ENCODE data around the gene ZNF497.
A peak's percentile ranks its signal among the peaks of the same experiment; 100 is the strongest.

ZNF497 gene

GRCh38 chr19:58332697-58333096, 29.9 kb downstream of the ZNF497 start:
- TF ChIP-seq ZBTB7A (IDR thresholded peaks at IDR 0.05; ENCODE audit: low read depth) (no peak), REST (IDR thresholded peaks at IDR 0.05; ENCODE audit: low read depth) (no peak), TCF12 (IDR thresholded peaks at IDR 0.05; ENCODE audit: low read depth) (no peak), RAD21 (IDR thresholded peaks at IDR 0.05; ENCODE audit: low read depth) (no peak), EGR1 (IDR thresholded peaks at IDR 0.05) (no peak), NFIC (IDR thresholded peaks at IDR 0.05) (no peak), YY1 (IDR thresholded peaks at IDR 0.05; ENCODE audit: low read depth) (no peak), USF1 (IDR thresholded peaks at IDR 0.05) (no peak), TEAD4 (IDR thresholded peaks at IDR 0.05) (no peak), EP300 (IDR thresholded peaks at IDR 0.05; ENCODE audit: borderline replicate concordance) (no peak)

GRCh38 chr19:58330458-58330857, 32.1 kb downstream of the ZNF497 start:
- TF ChIP-seq RAD21 (IDR thresholded peaks at IDR 0.05; ENCODE audit: low read depth): no peak

GRCh38 chr19:58328999-58329398, 33.6 kb downstream of the ZNF497 start:
- TF ChIP-seq YY1 (IDR thresholded peaks at IDR 0.05; ENCODE audit: low read depth) (no peak), EP300 (IDR thresholded peaks at IDR 0.05; ENCODE audit: borderline replicate concordance) (no peak), FOXM1 (IDR thresholded peaks at IDR 0.05; ENCODE audit: borderline replicate concordance, low read depth) (no peak), REST (IDR thresholded peaks at IDR 0.05; ENCODE audit: low read depth) (no peak), TCF12 (IDR thresholded peaks at IDR 0.05; ENCODE audit: low read depth) (no peak), NFIC (IDR thresholded peaks at IDR 0.05) (no peak), CEBPB (IDR thresholded peaks at IDR 0.05) (no peak), RAD21 (IDR thresholded peaks at IDR 0.05; ENCODE audit: low read depth) (peak; percentile 34)

GRCh38 chr19:58326914-58327726, 35.4 kb downstream of the ZNF497 start, which contains the start of gene ZSCAN22:
Gene ZSCAN22 (plus strand): TSS chr19:58326994. CDS start chr19:58334803, 7,809 bp downstream.
- TF ChIP-seq FOXM1 (IDR thresholded peaks at IDR 0.05; ENCODE audit: borderline replicate concordance, low read depth) (no peak), USF1 (IDR thresholded peaks at IDR 0.05) (peak; percentile 73), NFIC (IDR thresholded peaks at IDR 0.05) (peak; percentile 38; the same call in 1 of the 2 replicates), REST (IDR thresholded peaks at IDR 0.05; ENCODE audit: low read depth) (no peak), EP300 (IDR thresholded peaks at IDR 0.05; ENCODE audit: borderline replicate concordance) (peak; percentile 38; the same call in 1 of the 2 replicates), CREB1 (IDR thresholded peaks at IDR 0.05; ENCODE audit: low read depth) (peak; percentile 87), ZBTB7A (IDR thresholded peaks at IDR 0.05; ENCODE audit: low read depth) (0 out of 2 replicates have a peak, but pooled peaks have one; percentile 36), TCF12 (IDR thresholded peaks at IDR 0.05; ENCODE audit: low read depth) (peak; percentile 76; the same call in 1 of the 2 replicates), YY1 (IDR thresholded peaks at IDR 0.05; ENCODE audit: low read depth) (peak; percentile 80), TEAD4 (IDR thresholded peaks at IDR 0.05) (peak; percentile 50), EGR1 (IDR thresholded peaks at IDR 0.05) (0 out of 2 replicates have a peak, but pooled peaks have one; percentile 11), RAD21 (IDR thresholded peaks at IDR 0.05; ENCODE audit: low read depth) (no peak), CEBPB (IDR thresholded peaks at IDR 0.05) (no peak), MAX (IDR thresholded peaks at IDR 0.05) (peak; percentile 91), TAF1 (IDR thresholded peaks at IDR 0.05; ENCODE audit: low read depth) (peak; percentile 79)

Measured in Ishikawa (cell line).